ENCODE data around the gene COA7. TPM values are rescaled to one million over a fixed set of nuclear protein-coding genes. Genes with fewer than 3 reads are reported as not detected.

COA7 gene
- total RNA-seq, 6 experiments from 2014 or later = 13.6 to 17.8 (median 15.8) TPM

GRCh38 chr1:52683367-52683940 is 14.7 kb downstream of the COA7 start:
- no peak overlapping the region for H3K4me3 ChIP-seq
- no peaks in the 10 kb centered on the region for H3K9me3 ChIP-seq
- DNase-seq = peak in 1 of 3 donors; percentile 14
- H3K4me1 ChIP-seq = peaks cover 0 to 14% (median 4%) of the 10 kb centered on the region in 4 donors
- 92% methylated on average over 3 of the region's 4 CpGs for WGBS (ENCODE audit: insufficient coverage, low coverage, low lambda C conversion rate, missing lambda C conversion rate)
- TF ChIP-seq POLR2A (IDR thresholded peaks at IDR 0.05) (no peak), CTCF (IDR thresholded peaks at IDR 0.05) (no peak)
- H3K27ac ChIP-seq = no peak overlapping the region
- peaks cover 0 to 17% (median 5%) of the 10 kb centered on the region in 4 donors for H3K36me3 ChIP-seq
- intact Hi-C loops (cut with DNase I) = loop anchor here in 1 of 2 donors (10.0 kb wide), 1 partner anchor 279 kb away; the partner anchor contains the start of genes ORC1 and PRPF38A
- no peaks in the 10 kb centered on the region for H3K27me3 ChIP-seq
- ATAC-seq = no peak

GRCh38 chr1:52681136-52681535 is 17.0 kb downstream of the COA7 start:
- H3K4me3 ChIP-seq = no peak overlapping the region
- H3K36me3 ChIP-seq = peaks cover 0 to 2% (median 0%) of the 10 kb centered on the region in 4 donors
- ATAC-seq = no peak
- H3K4me1 ChIP-seq = peaks cover 0 to 37% (median 13%) of the 10 kb centered on the region in 4 donors
- 90% methylated on average over 4 of the region's 4 CpGs for WGBS (ENCODE audit: insufficient coverage, low coverage, low lambda C conversion rate, missing lambda C conversion rate)
- H3K27ac ChIP-seq = no peak overlapping the region
- no peak for DNase-seq
- intact Hi-C loops (cut with DNase I) = loop anchor here in 1 of 2 donors (10.0 kb wide), 1 partner anchor 276 kb away; the partner anchor contains the start of genes ORC1 and PRPF38A
- TF ChIP-seq POLR2A (IDR thresholded peaks at IDR 0.05) = no peak
- no peak for TF ChIP-seq CTCF (IDR thresholded peaks at IDR 0.05)
- H3K27me3 ChIP-seq = no peaks in the 10 kb centered on the region
- no peaks in the 10 kb centered on the region for H3K9me3 ChIP-seq

- H3K36me3 ChIP-seq = peaks cover 0 to 2% (median 0%) of the 10 kb centered on the region in 4 donors
- H3K4me3 ChIP-seq = no peak overlapping the region
- TF ChIP-seq CTCF (IDR thresholded peaks at IDR 0.05) (no peak), POLR2A (IDR thresholded peaks at IDR 0.05) (no peak)
- DNase-seq (peak in 1 of 3 donors; percentile 8), ATAC-seq (no peak)
- WGBS (ENCODE audit: insufficient coverage, low coverage, low lambda C conversion rate, missing lambda C conversion rate) = 79% methylated on average over 3 of the region's 3 CpGs
- H3K27me3 ChIP-seq = no peaks in the 10 kb centered on the region
- H3K9me3 ChIP-seq = no peaks in the 10 kb centered on the region
- intact Hi-C loops (cut with DNase I) = loop anchor here in 1 of 2 donors (10.0 kb wide), 1 partner anchor 276 kb away; the partner anchor contains the start of genes ORC1 and PRPF38A
- H3K4me1 ChIP-seq = peaks cover 0 to 39% (median 13%) of the 10 kb centered on the region in 4 donors
- no peak overlapping the region for H3K27ac ChIP-seq
These were observed 17.8 kb downstream of the COA7 start for GRCh38 chr1:52680353-52680752.

- Histone ChIP-seq H3K27ac (no peak overlapping the region), H3K36me3 (no peaks in the 10 kb centered on the region), H3K9me3 (no peaks in the 10 kb centered on the region), H3K27me3 (no peaks in the 10 kb centered on the region), H3K4me3 (no peak overlapping the region), H3K4me1 (peaks cover 0 to 39% (median 13%) of the 10 kb centered on the region in 4 donors)
- intact Hi-C loops (cut with DNase I) = no loop called here
- TF ChIP-seq POLR2A (IDR thresholded peaks at IDR 0.05) (no peak), CTCF (IDR thresholded peaks at IDR 0.05) (no peak)
- 61% methylated on average over 4 of the region's 5 CpGs for WGBS (ENCODE audit: insufficient coverage, low coverage, low lambda C conversion rate, missing lambda C conversion rate)
- DNase-seq = no peak
- peak; percentile 24 to 45 (median 30) for ATAC-seq
These were observed 18.6 kb downstream of the COA7 start for GRCh38 chr1:52679498-52679897.

All from right lobe of liver (tissue), 6 donors.